ENCODE measurements around the gene HTRA3. TPM values are rescaled to one million over a fixed set of nuclear protein-coding genes. Genes with fewer than 3 reads are reported as not detected.

HTRA3 gene
- total RNA-seq, 1 donor from 2014 or later = 0.16 TPM

DNA sequence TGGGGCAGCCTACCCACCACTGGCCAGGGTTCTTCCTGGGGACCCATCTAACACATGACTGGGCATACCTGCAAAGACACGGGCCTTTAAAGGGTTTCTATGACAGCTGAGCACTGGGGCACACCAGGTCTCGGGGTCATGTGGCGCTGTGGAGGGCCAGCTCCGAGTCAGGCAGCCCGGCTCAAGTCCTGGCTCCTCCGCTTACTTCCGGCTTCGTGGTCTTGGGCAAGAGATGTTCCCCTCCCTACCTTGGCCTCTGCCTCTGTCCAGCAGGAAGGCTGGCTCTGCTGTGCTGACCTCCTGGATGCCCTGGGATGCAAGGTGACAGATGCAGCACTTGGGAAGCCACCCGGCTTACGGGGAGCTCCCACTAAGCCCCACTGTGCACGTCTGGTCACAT lies 37.6 kb downstream of the HTRA3 start:
- Mint-ChIP-seq H3K4me3 (ENCODE audit: unreplicated experiment) (no peak overlapping the region), H3K36me3 (ENCODE audit: unreplicated experiment) (no peaks in the 10 kb centered on the region), H3K9me3 (ENCODE audit: unreplicated experiment) (no peaks in the 10 kb centered on the region), H3K27me3 (ENCODE audit: unreplicated experiment) (peaks cover 11% of the 10 kb centered on the region), H3K27ac (ENCODE audit: unreplicated experiment) (no peak overlapping the region), H3K4me1 (ENCODE audit: unreplicated experiment) (peaks cover 23% of the 10 kb centered on the region)
- no peak for TF ChIP-seq CTCF (IDR thresholded peaks at IDR 0.05)
- DNase-seq (ENCODE audit: extremely low spot score, unreplicated experiment) = no peak

GRCh38 chr4:8307714-8308113 lies 38.2 kb downstream of the HTRA3 start:
- Mint-ChIP-seq H3K9me3 (ENCODE audit: unreplicated experiment) (peaks cover 5% of the 10 kb centered on the region), H3K27ac (ENCODE audit: unreplicated experiment) (no peak overlapping the region), H3K36me3 (ENCODE audit: unreplicated experiment) (no peaks in the 10 kb centered on the region), H3K4me1 (ENCODE audit: unreplicated experiment) (peaks cover 23% of the 10 kb centered on the region), H3K4me3 (ENCODE audit: unreplicated experiment) (no peak overlapping the region), H3K27me3 (ENCODE audit: unreplicated experiment) (peaks cover 17% of the 10 kb centered on the region)
- no peak for DNase-seq (ENCODE audit: extremely low spot score, unreplicated experiment)
- TF ChIP-seq CTCF (IDR thresholded peaks at IDR 0.05) = no peak

DNA sequence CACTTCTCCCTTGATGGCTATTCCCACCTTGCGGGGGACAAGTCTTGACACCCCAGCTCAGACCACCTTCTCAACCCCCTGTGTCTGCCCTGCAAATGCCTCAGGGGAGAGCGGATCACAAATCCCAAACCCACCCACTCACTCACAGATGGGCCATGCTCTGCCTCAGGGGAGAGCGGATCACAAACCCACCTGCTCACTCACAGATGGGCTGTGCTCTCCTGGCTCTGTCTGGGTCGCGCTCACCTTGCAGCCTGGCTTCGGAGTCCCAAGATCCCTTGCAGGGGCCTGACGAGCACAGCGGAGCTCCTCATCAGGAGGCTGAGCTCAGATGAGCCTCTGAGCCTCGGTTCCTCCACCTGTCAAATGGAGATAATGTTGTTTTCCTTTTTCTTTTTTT lies 38.6 kb downstream of the HTRA3 start:
- peaks cover 19% of the 10 kb centered on the region for H3K27me3 Mint-ChIP-seq (ENCODE audit: unreplicated experiment)
- H3K4me3 Mint-ChIP-seq (ENCODE audit: unreplicated experiment) = no peak overlapping the region
- no peak for DNase-seq (ENCODE audit: extremely low spot score, unreplicated experiment)
- no peak overlapping the region for H3K27ac Mint-ChIP-seq (ENCODE audit: unreplicated experiment)
- TF ChIP-seq CTCF (IDR thresholded peaks at IDR 0.05) = no peak
- H3K36me3 Mint-ChIP-seq (ENCODE audit: unreplicated experiment) = no peaks in the 10 kb centered on the region
- H3K4me1 Mint-ChIP-seq (ENCODE audit: unreplicated experiment) = peaks cover 23% of the 10 kb centered on the region
- H3K9me3 Mint-ChIP-seq (ENCODE audit: unreplicated experiment) = peaks cover 10% of the 10 kb centered on the region

DNA sequence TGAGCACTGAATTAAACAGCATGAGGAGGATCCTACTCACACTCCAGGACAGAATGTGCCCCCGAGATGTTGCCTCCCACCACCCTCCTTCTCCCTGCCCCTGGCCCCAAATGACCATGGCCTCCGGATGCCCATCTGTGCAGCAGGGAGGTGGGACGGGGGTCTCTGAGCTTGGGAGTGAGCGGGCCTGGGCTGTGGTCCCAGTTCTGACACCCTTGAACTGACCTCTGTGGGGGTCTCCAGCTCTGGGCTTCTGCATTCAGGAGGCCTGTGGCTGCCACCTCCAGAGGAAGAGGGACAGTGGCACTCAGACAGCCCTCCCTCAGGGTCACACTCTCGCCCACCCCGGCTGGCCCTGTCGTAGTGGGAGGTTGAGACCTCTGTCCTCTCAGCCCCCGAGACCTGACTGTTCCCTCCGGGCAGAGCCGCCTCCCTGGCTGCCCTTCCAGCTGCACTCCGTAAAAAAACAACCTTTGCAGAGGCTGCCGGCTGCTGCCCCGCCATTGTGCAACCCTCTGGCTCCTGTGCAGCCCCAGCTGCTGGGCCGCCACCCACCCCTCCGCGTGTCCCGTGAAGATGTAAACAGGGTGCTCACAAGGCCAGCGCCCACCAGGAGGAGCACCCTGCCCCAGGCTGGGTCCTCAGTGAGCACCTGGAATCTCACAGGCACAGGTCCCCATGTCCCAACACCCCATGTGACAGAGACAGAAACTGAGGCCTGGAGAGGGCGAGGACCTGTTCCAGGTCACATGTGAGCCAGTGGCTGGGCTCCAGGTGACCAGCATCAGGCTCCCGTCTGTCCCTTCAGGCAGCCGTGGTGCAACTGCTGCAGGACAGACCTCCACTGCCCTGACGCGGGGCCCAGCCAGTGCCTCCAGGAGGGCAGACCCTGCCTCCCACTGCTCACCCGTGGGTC lies 39.6 kb downstream of the HTRA3 start:
- Mint-ChIP-seq H3K4me1 (ENCODE audit: unreplicated experiment) (peaks cover 17% of the 10 kb centered on the region), H3K9me3 (ENCODE audit: unreplicated experiment) (peaks cover 17% of the 10 kb centered on the region), H3K36me3 (ENCODE audit: unreplicated experiment) (no peaks in the 10 kb centered on the region), H3K27ac (ENCODE audit: unreplicated experiment) (no peak overlapping the region), H3K27me3 (ENCODE audit: unreplicated experiment) (peaks cover 24% of the 10 kb centered on the region), H3K4me3 (ENCODE audit: unreplicated experiment) (no peak overlapping the region)
- no peak for TF ChIP-seq CTCF (IDR thresholded peaks at IDR 0.05)
- no peak for DNase-seq (ENCODE audit: extremely low spot score, unreplicated experiment)

DNA sequence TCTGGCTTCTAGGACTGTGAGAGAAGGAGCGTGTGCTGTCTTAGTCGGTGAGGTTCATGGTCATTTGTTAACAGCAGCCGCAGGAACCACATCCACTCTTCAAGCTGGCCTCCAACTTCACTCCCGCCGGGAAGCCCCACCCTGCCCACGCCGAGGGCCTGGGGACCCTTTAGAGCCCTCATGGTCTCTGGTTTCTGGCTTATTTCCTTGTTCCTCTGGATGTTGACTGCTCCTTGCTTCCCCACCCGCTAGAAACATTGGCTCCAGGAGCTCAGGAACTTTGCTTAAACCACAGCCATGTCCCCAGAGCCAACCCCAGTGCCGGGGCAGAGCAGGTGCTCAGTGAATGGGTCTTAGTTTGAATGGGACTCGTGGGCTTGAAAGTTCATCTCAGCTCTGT lies 40.8 kb downstream of the HTRA3 start:
- Mint-ChIP-seq H3K27me3 (ENCODE audit: unreplicated experiment) (peaks cover 32% of the 10 kb centered on the region), H3K36me3 (ENCODE audit: unreplicated experiment) (no peaks in the 10 kb centered on the region), H3K4me1 (ENCODE audit: unreplicated experiment) (peaks cover 21% of the 10 kb centered on the region), H3K27ac (ENCODE audit: unreplicated experiment) (no peak overlapping the region), H3K9me3 (ENCODE audit: unreplicated experiment) (peaks cover 19% of the 10 kb centered on the region), H3K4me3 (ENCODE audit: unreplicated experiment) (no peak overlapping the region)
- TF ChIP-seq CTCF (IDR thresholded peaks at IDR 0.05) = no peak
- DNase-seq (ENCODE audit: extremely low spot score, unreplicated experiment) = no peak
